Glutamatergic neuron (in vitro differentiated cells): Measurements from ENCODE around the gene SLC5A7. TPM values are rescaled to one million over a fixed set of nuclear protein-coding genes. Genes with fewer than 3 reads are reported as not detected.

Experiments
- DNase-seq: peaks from one replicate; pipeline ENCODE4 v3.0.0; 2022
- H3K27ac Mint-ChIP-seq: one replicate; pipeline ENCODE4 v1.8.0; 2020; ENCODE audit warnings: mild to moderate bottlenecking, mixed read lengths, inconsistent platforms; ENCODE audit not compliant: unreplicated experiment
- H3K27me3 Mint-ChIP-seq: one replicate; pipeline ENCODE4 v1.8.0; 2020; ENCODE audit warnings: mild to moderate bottlenecking, moderate library complexity, mixed read lengths, inconsistent platforms; ENCODE audit not compliant: unreplicated experiment
- H3K36me3 Mint-ChIP-seq: one replicate; pipeline ENCODE4 v1.8.0; 2020; ENCODE audit warnings: mild to moderate bottlenecking, mixed read lengths, inconsistent platforms; ENCODE audit not compliant: unreplicated experiment
- H3K4me1 Mint-ChIP-seq: one replicate; pipeline ENCODE4 v1.8.0; 2020; ENCODE audit warnings: mild to moderate bottlenecking, low read depth, mixed read lengths, inconsistent platforms; ENCODE audit not compliant: unreplicated experiment
- H3K4me3 Mint-ChIP-seq: one replicate; pipeline ENCODE4 v1.8.0; 2020; ENCODE audit warnings: mild to moderate bottlenecking, mixed read lengths, inconsistent platforms; ENCODE audit not compliant: unreplicated experiment
- H3K9me3 Mint-ChIP-seq: one replicate; pipeline ENCODE4 v1.8.0; 2020; ENCODE audit warnings: mild to moderate bottlenecking, moderate library complexity, mixed read lengths, inconsistent platforms; ENCODE audit not compliant: unreplicated experiment
- total RNA-seq: library from RNA; stranded (reverse); fragmentation: NEBNext Ultra II Directional; extraction: Animal tissue kit (Norgen Biotek cat#: 25700); gene quantifications from one replicate; pipeline ENCODE4 v1.2.1, GENCODE V29; 2021; ENCODE audit not compliant: unreplicated experiment
- TF ChIP-seq, protein P1 (sequence below): fragments of 200-600 bp; sonication (generic); IDR thresholded peaks from one replicate; pipeline ENCODE4 v1.5.0; 2021; ENCODE audit not compliant: partially characterized antibody, unreplicated experiment

SLC5A7 gene
- total RNA-seq, 1 donor from 2014 or later: 0.27 TPM

DNA sequence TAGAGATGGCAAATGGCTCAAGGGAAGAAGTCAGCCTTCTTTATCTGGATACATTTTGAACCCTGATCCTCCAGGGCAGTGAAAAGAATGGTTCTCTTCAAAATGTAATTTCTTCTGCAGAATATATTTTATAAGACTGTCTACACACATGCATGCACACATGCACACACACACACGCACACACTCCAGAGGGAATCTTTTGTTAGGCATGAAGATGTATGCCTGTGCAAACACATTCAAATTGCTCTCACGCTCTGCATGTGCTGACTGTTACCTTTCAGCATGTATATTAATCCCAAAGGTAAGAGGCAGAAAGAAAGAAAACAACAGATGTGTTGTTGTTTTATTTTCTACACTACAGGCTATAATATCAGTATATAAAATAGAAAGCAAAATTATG lies 43.2 kb downstream of the SLC5A7 start:
- Mint-ChIP-seq H3K9me3 (no peaks in the 10 kb centered on the region), H3K27me3 (no peaks in the 10 kb centered on the region), H3K27ac (no peak overlapping the region), H3K36me3 (no peaks in the 10 kb centered on the region), H3K4me3 (no peak overlapping the region), H3K4me1 (no peaks in the 10 kb centered on the region)
- TF ChIP-seq, protein P1, sequence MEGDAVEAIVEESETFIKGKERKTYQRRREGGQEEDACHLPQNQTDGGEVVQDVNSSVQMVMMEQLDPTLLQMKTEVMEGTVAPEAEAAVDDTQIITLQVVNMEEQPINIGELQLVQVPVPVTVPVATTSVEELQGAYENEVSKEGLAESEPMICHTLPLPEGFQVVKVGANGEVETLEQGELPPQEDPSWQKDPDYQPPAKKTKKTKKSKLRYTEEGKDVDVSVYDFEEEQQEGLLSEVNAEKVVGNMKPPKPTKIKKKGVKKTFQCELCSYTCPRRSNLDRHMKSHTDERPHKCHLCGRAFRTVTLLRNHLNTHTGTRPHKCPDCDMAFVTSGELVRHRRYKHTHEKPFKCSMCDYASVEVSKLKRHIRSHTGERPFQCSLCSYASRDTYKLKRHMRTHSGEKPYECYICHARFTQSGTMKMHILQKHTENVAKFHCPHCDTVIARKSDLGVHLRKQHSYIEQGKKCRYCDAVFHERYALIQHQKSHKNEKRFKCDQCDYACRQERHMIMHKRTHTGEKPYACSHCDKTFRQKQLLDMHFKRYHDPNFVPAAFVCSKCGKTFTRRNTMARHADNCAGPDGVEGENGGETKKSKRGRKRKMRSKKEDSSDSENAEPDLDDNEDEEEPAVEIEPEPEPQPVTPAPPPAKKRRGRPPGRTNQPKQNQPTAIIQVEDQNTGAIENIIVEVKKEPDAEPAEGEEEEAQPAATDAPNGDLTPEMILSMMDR: no peak
- DNase-seq: no peak

DNA sequence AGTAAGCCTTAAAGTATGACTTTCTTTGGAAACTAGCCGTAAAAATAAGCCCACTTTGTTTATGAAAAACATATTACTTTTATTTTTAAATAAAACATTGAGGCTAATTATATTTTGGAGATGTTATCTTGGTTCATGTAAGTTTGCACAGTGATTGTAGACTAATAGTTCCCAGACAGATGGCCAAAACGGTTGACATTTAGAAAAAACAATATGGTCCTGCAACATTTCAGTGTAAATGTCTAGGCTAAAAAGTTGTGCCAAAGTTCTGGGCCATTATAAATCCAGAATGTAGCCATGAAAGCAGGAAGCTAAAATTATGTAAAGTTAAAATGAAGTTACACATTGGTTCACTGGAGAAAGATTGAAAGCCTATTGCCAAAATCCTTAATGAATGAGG lies 43.6 kb downstream of the SLC5A7 start:
- H3K27me3 Mint-ChIP-seq: no peaks in the 10 kb centered on the region
- H3K9me3 Mint-ChIP-seq: no peaks in the 10 kb centered on the region
- no peak overlapping the region for H3K4me3 Mint-ChIP-seq
- TF ChIP-seq, protein P1: no peak
- no peaks in the 10 kb centered on the region for H3K4me1 Mint-ChIP-seq
- H3K36me3 Mint-ChIP-seq: no peaks in the 10 kb centered on the region
- no peak for DNase-seq
- H3K27ac Mint-ChIP-seq: no peak overlapping the region

DNA sequence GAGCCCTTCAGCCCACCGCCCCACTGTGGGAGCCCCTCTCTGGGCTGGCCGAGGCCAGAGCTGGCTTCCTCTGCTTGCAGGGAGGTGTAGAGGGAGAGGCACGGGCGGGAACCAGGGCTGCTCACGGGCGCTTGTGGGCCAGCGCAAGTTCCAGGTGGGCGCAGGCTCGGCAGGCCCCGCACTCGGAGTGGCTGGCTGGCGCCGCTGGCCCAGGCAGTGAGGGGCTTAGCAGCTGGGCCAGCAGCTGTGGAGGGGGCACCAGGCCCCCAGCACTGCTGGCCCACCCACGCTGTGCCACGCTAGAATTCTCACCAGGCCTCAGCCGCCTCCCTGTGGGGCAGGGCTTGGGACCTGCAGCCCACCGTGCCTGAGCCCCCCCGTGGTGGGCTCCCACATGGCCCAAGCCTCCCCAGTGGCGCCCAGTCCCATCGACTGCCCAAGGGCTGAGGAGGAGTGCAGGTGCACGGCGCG lies 45.2 kb downstream of the SLC5A7 start:
- H3K36me3 Mint-ChIP-seq: no peaks in the 10 kb centered on the region
- TF ChIP-seq, protein P1: no peak
- no peak overlapping the region for H3K27ac Mint-ChIP-seq
- no peaks in the 10 kb centered on the region for H3K4me1 Mint-ChIP-seq
- H3K27me3 Mint-ChIP-seq: no peaks in the 10 kb centered on the region
- no peak overlapping the region for H3K4me3 Mint-ChIP-seq
- H3K9me3 Mint-ChIP-seq: no peaks in the 10 kb centered on the region
- no peak for DNase-seq

DNA sequence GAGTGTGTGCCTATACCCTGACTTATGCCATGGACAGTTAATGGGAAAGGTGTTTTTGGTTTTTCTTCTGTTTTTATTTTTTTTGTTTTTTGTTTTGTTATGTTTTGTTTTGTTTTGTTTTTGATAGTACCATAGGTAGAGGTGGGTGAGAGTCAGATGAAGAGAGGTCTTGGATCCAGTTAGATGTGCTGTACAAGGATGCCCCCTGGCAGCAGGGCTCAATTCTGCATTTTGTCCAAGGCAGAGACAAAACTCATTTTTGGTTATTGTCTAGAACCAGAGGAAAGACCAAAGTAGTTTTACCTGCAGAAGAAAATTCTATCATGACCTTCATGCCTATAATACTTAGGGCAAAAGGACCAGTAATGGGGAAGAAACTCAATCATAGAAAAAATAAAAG lies 48.5 kb downstream of the SLC5A7 start:
- no peak overlapping the region for H3K4me3 Mint-ChIP-seq

DNA sequence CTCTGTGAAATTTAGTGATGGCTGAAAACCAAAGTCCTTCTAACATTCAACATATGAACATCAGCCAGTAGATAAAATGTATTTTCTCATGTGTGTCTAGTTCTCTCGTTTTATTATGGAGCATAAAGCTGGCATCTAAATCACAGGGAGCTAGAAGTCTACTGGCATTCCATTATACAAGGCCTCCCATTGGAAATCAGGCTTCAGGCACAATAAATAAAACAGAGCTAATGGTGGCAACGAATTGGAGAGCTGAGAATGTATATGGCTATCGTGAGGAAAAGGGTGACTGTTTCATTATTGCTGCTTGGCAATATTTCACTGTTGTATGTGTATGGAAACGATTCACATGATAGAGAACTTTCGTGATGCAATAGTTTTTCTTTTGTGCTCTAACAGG lies 62.4 kb downstream of the SLC5A7 start:
- Mint-ChIP-seq H3K4me1 (no peaks in the 10 kb centered on the region), H3K36me3 (peaks cover 3% of the 10 kb centered on the region), H3K27ac (no peak overlapping the region), H3K9me3 (no peaks in the 10 kb centered on the region), H3K4me3 (no peak overlapping the region), H3K27me3 (no peaks in the 10 kb centered on the region)
- TF ChIP-seq, protein P1: no peak
- no peak for DNase-seq

More for the DNA sequence above, 48.5 kb downstream of the SLC5A7 start:
- H3K36me3 Mint-ChIP-seq: peaks cover 5% of the 10 kb centered on the region
- TF ChIP-seq, protein P1: no peak
- H3K4me1 Mint-ChIP-seq: no peaks in the 10 kb centered on the region
- H3K27ac Mint-ChIP-seq: no peak overlapping the region
- no peaks in the 10 kb centered on the region for H3K27me3 Mint-ChIP-seq
- no peak for DNase-seq
- peaks cover 4% of the 10 kb centered on the region for H3K9me3 Mint-ChIP-seq
